ENCODE results near the gene ARID1B. TPM values are rescaled to one million over a fixed set of nuclear protein-coding genes. Genes with fewer than 3 reads are reported as not detected.

The ARID1B gene
- total RNA-seq, 1 donor from 2014 or later = 155 TPM

- no peak for DNase-seq (ENCODE audit: low spot score in 2 of 2, unreplicated experiment in 2 of 2)
- no peaks in the 10 kb centered on the region for H3K36me3 Mint-ChIP-seq
- H3K9me3 Mint-ChIP-seq = no peaks in the 10 kb centered on the region
- no peaks in the 10 kb centered on the region for H3K27me3 Mint-ChIP-seq (ENCODE audit: low read depth)
- no peak overlapping the region for H3K4me3 Mint-ChIP-seq
- no peak overlapping the region for H3K27ac Mint-ChIP-seq
- peaks cover 21% of the 10 kb centered on the region for H3K4me1 Mint-ChIP-seq
- TF ChIP-seq CTCF (IDR thresholded peaks at IDR 0.05; ENCODE audit: unreplicated experiment) = no peak
Observed at GRCh38 chr6:156970595-156971112, 193.5 kb downstream of the ARID1B start.

GRCh38 chr6:156971153-156971885, 194.1 kb downstream of the ARID1B start:
- no peak for DNase-seq (ENCODE audit: low spot score in 2 of 2, unreplicated experiment in 2 of 2)
- Mint-ChIP-seq H3K9me3 (no peaks in the 10 kb centered on the region), H3K27me3 (ENCODE audit: low read depth) (no peaks in the 10 kb centered on the region), H3K36me3 (no peaks in the 10 kb centered on the region), H3K27ac (no peak overlapping the region), H3K4me3 (no peak overlapping the region), H3K4me1 (peaks cover 28% of the 10 kb centered on the region)
- TF ChIP-seq CTCF (IDR thresholded peaks at IDR 0.05; ENCODE audit: unreplicated experiment) = no peak

- H3K4me1 Mint-ChIP-seq = peaks cover 33% of the 10 kb centered on the region
- H3K27ac Mint-ChIP-seq = no peak overlapping the region
- DNase-seq (ENCODE audit: low spot score in 2 of 2, unreplicated experiment in 2 of 2) = no peak
- H3K9me3 Mint-ChIP-seq = no peaks in the 10 kb centered on the region
- TF ChIP-seq CTCF (IDR thresholded peaks at IDR 0.05; ENCODE audit: unreplicated experiment) = no peak
- no peaks in the 10 kb centered on the region for H3K36me3 Mint-ChIP-seq
- H3K27me3 Mint-ChIP-seq (ENCODE audit: low read depth) = no peaks in the 10 kb centered on the region
- H3K4me3 Mint-ChIP-seq = no peak overlapping the region
Observed at GRCh38 chr6:156972145-156972544, 195.0 kb downstream of the ARID1B start.

- H3K4me1 Mint-ChIP-seq = peaks cover 54% of the 10 kb centered on the region
- H3K4me3 Mint-ChIP-seq = no peak overlapping the region
- H3K9me3 Mint-ChIP-seq = no peaks in the 10 kb centered on the region
- no peak overlapping the region for H3K27ac Mint-ChIP-seq
- H3K36me3 Mint-ChIP-seq = no peaks in the 10 kb centered on the region
- DNase-seq (ENCODE audit: low spot score in 2 of 2, unreplicated experiment in 2 of 2) = no peak
- no peaks in the 10 kb centered on the region for H3K27me3 Mint-ChIP-seq (ENCODE audit: low read depth)
- no peak for TF ChIP-seq CTCF (IDR thresholded peaks at IDR 0.05; ENCODE audit: unreplicated experiment)
Observed at GRCh38 chr6:156974830-156975261, 197.7 kb downstream of the ARID1B start.

DNA sequence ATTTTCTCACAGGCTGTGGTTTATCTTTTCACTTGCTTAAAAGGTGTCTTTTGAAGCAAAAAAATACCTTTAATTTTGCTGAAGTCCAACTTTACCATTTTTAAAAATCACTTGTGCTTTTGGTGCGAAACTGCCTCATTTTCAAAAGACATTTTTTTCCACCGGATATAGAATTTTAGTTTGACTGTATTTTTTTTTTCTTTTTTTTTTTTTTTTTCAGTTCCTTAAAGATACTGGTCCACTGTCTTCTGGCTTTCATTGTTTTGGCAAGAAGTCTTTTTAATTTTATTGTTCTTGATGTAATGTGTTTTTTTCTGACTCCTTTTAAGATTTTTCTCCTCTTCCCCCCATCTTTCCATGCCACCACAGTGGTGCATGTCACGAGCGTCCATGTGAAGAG, 198.2 kb downstream of the ARID1B start:
- no peak for TF ChIP-seq CTCF (IDR thresholded peaks at IDR 0.05; ENCODE audit: unreplicated experiment)
- DNase-seq (ENCODE audit: low spot score in 2 of 2, unreplicated experiment in 2 of 2) = no peak
- Mint-ChIP-seq H3K36me3 (no peaks in the 10 kb centered on the region), H3K27ac (no peak overlapping the region), H3K4me3 (no peak overlapping the region), H3K27me3 (ENCODE audit: low read depth) (no peaks in the 10 kb centered on the region), H3K9me3 (no peaks in the 10 kb centered on the region), H3K4me1 (peaks cover 56% of the 10 kb centered on the region)
